ENCODE data around the gene RPS19.

The RPS19 gene

GRCh38 chr19:41813911-41814310, 46.1 kb upstream of the RPS19 start:
- no peaks in the 10 kb centered on the region for H3K36me3 ChIP-seq (ENCODE audit: control insufficient read depth in 1 of 2, insufficient read depth in 2 of 2, low read depth in 1 of 2, low read length in 2 of 2)
- no peak overlapping the region for H4K91ac ChIP-seq (ENCODE audit: low read length)
- H2AFZ ChIP-seq (ENCODE audit: low read depth, low read length) = no peak overlapping the region
- no peaks in the 10 kb centered on the region for H3K4me1 ChIP-seq (ENCODE audit: control insufficient read depth, insufficient read depth, low read depth, low read length)
- no peak overlapping the region for H4K8ac ChIP-seq (ENCODE audit: low read length)
- H3K27me3 ChIP-seq (ENCODE audit: control insufficient read depth in 1 of 2, insufficient read depth in 1 of 2, low read length in 2 of 2) = peaks cover 3 to 14% of the 10 kb centered on the region in 2 experiments
- H3K9me3 ChIP-seq (ENCODE audit: control insufficient read depth, low read length) = no peaks in the 10 kb centered on the region
- H3K9ac ChIP-seq (ENCODE audit: low read length) = no peak overlapping the region
- H2BK5ac ChIP-seq (ENCODE audit: low read depth, low read length, poor library complexity, severe bottlenecking) = no peak overlapping the region
- H2BK15ac ChIP-seq (ENCODE audit: low read depth, poor library complexity, severe bottlenecking) = no peak overlapping the region
- H3K18ac ChIP-seq (ENCODE audit: low read depth in 1 of 2, low read length in 2 of 2) = no peak overlapping the region
- H3K79me1 ChIP-seq (replicated peaks; ENCODE audit: low read length, poor library complexity, severe bottlenecking) = no peaks in the 10 kb centered on the region
- DNase-seq = no peak
- no peak overlapping the region for H3K4me2 ChIP-seq (ENCODE audit: low read length, poor library complexity, severe bottlenecking)
- no peak overlapping the region for H2BK120ac ChIP-seq (ENCODE audit: low read depth, low read length)
- H2BK12ac ChIP-seq (ENCODE audit: low read length in 2 of 2) = no peak overlapping the region
- H3K4ac ChIP-seq (ENCODE audit: low read depth in 1 of 2, low read length in 2 of 2) = no peak overlapping the region
- no peak overlapping the region for H3K23ac ChIP-seq (ENCODE audit: low read length in 2 of 2)
- 49% methylated on average over 4 of the region's 4 CpGs for WGBS
- no peak overlapping the region for H3K4me3 ChIP-seq (ENCODE audit: insufficient read depth in 1 of 2, low read depth in 1 of 2, low read length in 2 of 2)
- H3K14ac ChIP-seq (ENCODE audit: low read length in 2 of 2) = no peak overlapping the region
- no peak overlapping the region for H2AK5ac ChIP-seq (ENCODE audit: low read length, severe bottlenecking)
- H3K27ac ChIP-seq (ENCODE audit: low read length, poor library complexity, severe bottlenecking) = no peak overlapping the region

- Histone ChIP-seq H2BK120ac (ENCODE audit: low read depth, low read length) (no peak overlapping the region), H2AFZ (ENCODE audit: low read depth, low read length) (no peak overlapping the region), H3K14ac (ENCODE audit: low read length in 2 of 2) (no peak overlapping the region), H3K18ac (ENCODE audit: low read depth in 1 of 2, low read length in 2 of 2) (no peak overlapping the region), H2BK15ac (ENCODE audit: low read depth, poor library complexity, severe bottlenecking) (no peak overlapping the region), H3K4ac (ENCODE audit: low read depth in 1 of 2, low read length in 2 of 2) (no peak overlapping the region), H2BK12ac (ENCODE audit: low read length in 2 of 2) (no peak overlapping the region), H4K91ac (ENCODE audit: low read length) (no peak overlapping the region), H3K4me2 (ENCODE audit: low read length, poor library complexity, severe bottlenecking) (no peak overlapping the region), H3K27me3 (ENCODE audit: control insufficient read depth in 1 of 2, insufficient read depth in 1 of 2, low read length in 2 of 2) (peaks cover 0 to 14% of the 10 kb centered on the region in 2 experiments), H3K4me3 (ENCODE audit: insufficient read depth in 1 of 2, low read depth in 1 of 2, low read length in 2 of 2) (no peak overlapping the region), H3K4me1 (ENCODE audit: control insufficient read depth, insufficient read depth, low read depth, low read length) (no peaks in the 10 kb centered on the region), H3K9ac (ENCODE audit: low read length) (no peak overlapping the region), H2AK5ac (ENCODE audit: low read length, severe bottlenecking) (no peak overlapping the region), H3K36me3 (ENCODE audit: control insufficient read depth in 1 of 2, insufficient read depth in 2 of 2, low read depth in 1 of 2, low read length in 2 of 2) (no peaks in the 10 kb centered on the region), H3K23ac (ENCODE audit: low read length in 2 of 2) (no peak overlapping the region), H3K79me1 (replicated peaks; ENCODE audit: low read length, poor library complexity, severe bottlenecking) (no peaks in the 10 kb centered on the region), H4K8ac (ENCODE audit: low read length) (no peak overlapping the region), H2BK5ac (ENCODE audit: low read depth, low read length, poor library complexity, severe bottlenecking) (no peak overlapping the region), H3K9me3 (ENCODE audit: control insufficient read depth, low read length) (no peaks in the 10 kb centered on the region), H3K27ac (ENCODE audit: low read length, poor library complexity, severe bottlenecking) (no peak overlapping the region)
- 0% methylated on average over 1 of the region's 4 CpGs for WGBS
- no peak for DNase-seq
Observed at GRCh38 chr19:41815301-41815700, 44.8 kb upstream of the RPS19 start.

GRCh38 chr19:41816761-41817160, 43.3 kb upstream of the RPS19 start:
- Histone ChIP-seq H2BK5ac (ENCODE audit: low read depth, low read length, poor library complexity, severe bottlenecking) (no peak overlapping the region), H4K91ac (ENCODE audit: low read length) (no peak overlapping the region), H3K36me3 (ENCODE audit: control insufficient read depth in 1 of 2, insufficient read depth in 2 of 2, low read depth in 1 of 2, low read length in 2 of 2) (no peaks in the 10 kb centered on the region), H3K9ac (ENCODE audit: low read length) (no peak overlapping the region), H3K27ac (ENCODE audit: low read length, poor library complexity, severe bottlenecking) (no peak overlapping the region), H3K27me3 (ENCODE audit: control insufficient read depth in 1 of 2, insufficient read depth in 1 of 2, low read length in 2 of 2) (peaks cover 0 to 21% of the 10 kb centered on the region in 2 experiments), H3K4me2 (ENCODE audit: low read length, poor library complexity, severe bottlenecking) (no peak overlapping the region), H4K8ac (ENCODE audit: low read length) (no peak overlapping the region), H3K4me1 (ENCODE audit: control insufficient read depth, insufficient read depth, low read depth, low read length) (no peaks in the 10 kb centered on the region), H3K4ac (ENCODE audit: low read depth in 1 of 2, low read length in 2 of 2) (no peak overlapping the region), H2AK5ac (ENCODE audit: low read length, severe bottlenecking) (no peak overlapping the region), H3K14ac (ENCODE audit: low read length in 2 of 2) (no peak overlapping the region), H3K18ac (ENCODE audit: low read depth in 1 of 2, low read length in 2 of 2) (no peak overlapping the region), H2BK120ac (ENCODE audit: low read depth, low read length) (no peak overlapping the region), H3K79me1 (replicated peaks; ENCODE audit: low read length, poor library complexity, severe bottlenecking) (no peaks in the 10 kb centered on the region), H3K4me3 (ENCODE audit: insufficient read depth in 1 of 2, low read depth in 1 of 2, low read length in 2 of 2) (no peak overlapping the region), H3K9me3 (ENCODE audit: control insufficient read depth, low read length) (no peaks in the 10 kb centered on the region), H2BK15ac (ENCODE audit: low read depth, poor library complexity, severe bottlenecking) (no peak overlapping the region), H2BK12ac (ENCODE audit: low read length in 2 of 2) (no peak overlapping the region), H3K23ac (ENCODE audit: low read length in 2 of 2) (no peak overlapping the region), H2AFZ (ENCODE audit: low read depth, low read length) (no peak overlapping the region)
- WGBS = no CpG with 5 or more reads among the region's 2 CpGs
- no peak for DNase-seq

- Histone ChIP-seq H3K9me3 (ENCODE audit: control insufficient read depth, low read length) (no peaks in the 10 kb centered on the region), H2AK5ac (ENCODE audit: low read length, severe bottlenecking) (no peak overlapping the region), H4K8ac (ENCODE audit: low read length) (no peak overlapping the region), H3K4me3 (ENCODE audit: insufficient read depth in 1 of 2, low read depth in 1 of 2, low read length in 2 of 2) (no peak overlapping the region), H4K91ac (ENCODE audit: low read length) (no peak overlapping the region), H2BK12ac (ENCODE audit: low read length in 2 of 2) (no peak overlapping the region), H3K27me3 (ENCODE audit: control insufficient read depth in 1 of 2, insufficient read depth in 1 of 2, low read length in 2 of 2) (peaks cover 0 to 23% of the 10 kb centered on the region in 2 experiments), H3K27ac (ENCODE audit: low read length, poor library complexity, severe bottlenecking) (no peak overlapping the region), H3K4me1 (ENCODE audit: control insufficient read depth, insufficient read depth, low read depth, low read length) (no peaks in the 10 kb centered on the region), H2AFZ (ENCODE audit: low read depth, low read length) (no peak overlapping the region), H2BK5ac (ENCODE audit: low read depth, low read length, poor library complexity, severe bottlenecking) (no peak overlapping the region), H3K36me3 (ENCODE audit: control insufficient read depth in 1 of 2, insufficient read depth in 2 of 2, low read depth in 1 of 2, low read length in 2 of 2) (no peaks in the 10 kb centered on the region), H2BK120ac (ENCODE audit: low read depth, low read length) (no peak overlapping the region), H3K9ac (ENCODE audit: low read length) (no peak overlapping the region), H3K23ac (ENCODE audit: low read length in 2 of 2) (no peak overlapping the region), H3K18ac (ENCODE audit: low read depth in 1 of 2, low read length in 2 of 2) (no peak overlapping the region), H3K79me1 (replicated peaks; ENCODE audit: low read length, poor library complexity, severe bottlenecking) (no peaks in the 10 kb centered on the region), H2BK15ac (ENCODE audit: low read depth, poor library complexity, severe bottlenecking) (no peak overlapping the region), H3K4ac (ENCODE audit: low read depth in 1 of 2, low read length in 2 of 2) (no peak overlapping the region), H3K14ac (ENCODE audit: low read length in 2 of 2) (no peak overlapping the region), H3K4me2 (ENCODE audit: low read length, poor library complexity, severe bottlenecking) (no peak overlapping the region)
- WGBS = 82% methylated on average over 12 of the region's 12 CpGs
- no peak for DNase-seq
Observed at GRCh38 chr19:41821003-41821735, 38.9 kb upstream of the RPS19 start.

Measured in mesenchymal stem cell (in vitro differentiated cells and primary cell).